ENCODE measurements around the gene PLGRKT. TPM values are rescaled to one million over a fixed set of nuclear protein-coding genes. Genes with fewer than 3 reads are reported as not detected.

Gene PLGRKT
- total and polyA plus RNA-seq, 2 donors (not counting 1 experiment from before 2014, with no cell fraction given), result 17.3 to 21.6 TPM

DNA sequence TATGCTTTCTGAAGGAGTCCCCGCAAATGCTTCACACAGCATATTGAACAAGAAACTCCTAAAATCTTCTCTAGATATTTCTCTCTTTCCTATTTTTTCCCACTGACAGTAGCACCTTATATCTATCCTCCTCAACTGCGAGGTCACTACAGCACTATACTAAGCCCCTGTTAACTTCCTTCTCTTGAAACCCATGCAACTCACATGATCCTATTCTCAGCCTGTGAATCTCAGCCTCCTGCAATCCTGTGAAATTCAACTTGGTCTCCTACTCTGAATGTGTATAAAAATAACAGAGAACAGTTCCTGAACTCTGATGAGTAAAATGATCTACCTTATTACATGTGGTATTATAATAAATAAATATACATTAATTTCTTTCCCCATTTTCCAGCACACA, 6.1 kb upstream of the PLGRKT start:
- Histone ChIP-seq H2AFZ (ENCODE audit: low read length) (no peak overlapping the region), H3K4me1 (ENCODE audit: control insufficient read depth, extremely low read depth, insufficient read depth, low read length) (no peaks in the 10 kb centered on the region), H4K20me1 (ENCODE audit: control insufficient read depth, extremely low read depth, insufficient read depth, low read length) (no peaks in the 10 kb centered on the region), H3K9me3 (ENCODE audit: control insufficient read depth, insufficient read depth, low read depth, low read length) (no peaks in the 10 kb centered on the region), H3K27me3 (ENCODE audit: control insufficient read depth, insufficient read depth, low read length) (no peaks in the 10 kb centered on the region), H3K79me2 (ENCODE audit: control insufficient read depth, insufficient read depth, low read length) (no peaks in the 10 kb centered on the region), H3K9ac (ENCODE audit: insufficient read depth, low read length) (no peak overlapping the region), H3K36me3 (ENCODE audit: control insufficient read depth, insufficient read depth, low read length) (no peaks in the 10 kb centered on the region), H3K4me3 (replicated peaks in 1 of 4; ENCODE audit: control extremely low read depth in 1 of 4, insufficient read depth in 1 of 4, low read depth in 3 of 4, low read length in 4 of 4) (no peak overlapping the region), H3K4me2 (ENCODE audit: extremely low read depth, insufficient read depth, low read length) (no peak overlapping the region), H3K27ac (ENCODE audit: insufficient read depth, low read length) (no peak overlapping the region)
- TF ChIP-seq, protein P1, sequence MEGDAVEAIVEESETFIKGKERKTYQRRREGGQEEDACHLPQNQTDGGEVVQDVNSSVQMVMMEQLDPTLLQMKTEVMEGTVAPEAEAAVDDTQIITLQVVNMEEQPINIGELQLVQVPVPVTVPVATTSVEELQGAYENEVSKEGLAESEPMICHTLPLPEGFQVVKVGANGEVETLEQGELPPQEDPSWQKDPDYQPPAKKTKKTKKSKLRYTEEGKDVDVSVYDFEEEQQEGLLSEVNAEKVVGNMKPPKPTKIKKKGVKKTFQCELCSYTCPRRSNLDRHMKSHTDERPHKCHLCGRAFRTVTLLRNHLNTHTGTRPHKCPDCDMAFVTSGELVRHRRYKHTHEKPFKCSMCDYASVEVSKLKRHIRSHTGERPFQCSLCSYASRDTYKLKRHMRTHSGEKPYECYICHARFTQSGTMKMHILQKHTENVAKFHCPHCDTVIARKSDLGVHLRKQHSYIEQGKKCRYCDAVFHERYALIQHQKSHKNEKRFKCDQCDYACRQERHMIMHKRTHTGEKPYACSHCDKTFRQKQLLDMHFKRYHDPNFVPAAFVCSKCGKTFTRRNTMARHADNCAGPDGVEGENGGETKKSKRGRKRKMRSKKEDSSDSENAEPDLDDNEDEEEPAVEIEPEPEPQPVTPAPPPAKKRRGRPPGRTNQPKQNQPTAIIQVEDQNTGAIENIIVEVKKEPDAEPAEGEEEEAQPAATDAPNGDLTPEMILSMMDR (conservative IDR thresholded peaks at IDR 0.05 in 1 of 2, IDR thresholded peaks at IDR 0.05 in 1 of 2; ENCODE audit: low read depth in 1 of 2, low read length in 2 of 2), result no peak
- no peak for TF ChIP-seq EZH2 (IDR thresholded peaks at IDR 0.05; ENCODE audit: low read length, missing control alignments)
- no peak for DNase-seq (ENCODE audit: low read depth in 2 of 2)

DNA sequence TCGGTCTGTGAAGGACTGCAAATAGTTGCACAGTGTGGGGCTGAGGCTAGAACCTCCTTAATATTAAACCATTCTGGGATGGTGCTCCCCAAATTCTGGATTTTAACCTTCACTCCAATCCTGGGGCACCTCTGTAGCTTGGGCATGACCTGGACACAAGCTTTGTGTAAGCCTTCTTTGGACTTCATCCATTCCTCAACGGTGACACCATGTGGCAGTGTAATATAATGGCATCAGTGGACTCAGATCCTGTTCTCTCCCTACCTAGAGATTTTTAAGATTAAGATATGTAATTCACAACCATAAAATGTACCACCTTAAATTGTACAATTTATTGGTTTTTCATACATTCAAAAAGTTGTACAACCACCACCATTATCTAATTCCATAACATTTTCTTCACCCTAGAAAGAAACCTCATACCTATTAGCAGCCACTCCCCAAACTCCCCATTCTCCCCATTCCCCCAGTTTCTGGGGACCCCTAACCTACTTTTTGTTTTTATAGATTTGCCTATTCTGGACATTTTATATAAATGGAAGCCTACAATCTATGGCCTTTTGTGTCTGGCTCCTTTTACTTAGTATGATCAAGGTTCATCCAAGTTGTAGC, 4.8 kb upstream of the PLGRKT start:
- H3K27ac ChIP-seq (ENCODE audit: insufficient read depth, low read length), result no peak overlapping the region
- no peak overlapping the region for H3K4me3 ChIP-seq (replicated peaks in 1 of 4; ENCODE audit: control extremely low read depth in 1 of 4, insufficient read depth in 1 of 4, low read depth in 3 of 4, low read length in 4 of 4)
- H3K79me2 ChIP-seq (ENCODE audit: control insufficient read depth, insufficient read depth, low read length), result no peaks in the 10 kb centered on the region
- TF ChIP-seq EZH2 (IDR thresholded peaks at IDR 0.05; ENCODE audit: low read length, missing control alignments), result no peak
- TF ChIP-seq, protein P1 (conservative IDR thresholded peaks at IDR 0.05 in 1 of 2, IDR thresholded peaks at IDR 0.05 in 1 of 2; ENCODE audit: low read depth in 1 of 2, low read length in 2 of 2), result peak; percentile 41 to 56
- no peaks in the 10 kb centered on the region for H3K9me3 ChIP-seq (ENCODE audit: control insufficient read depth, insufficient read depth, low read depth, low read length)
- no peak overlapping the region for H2AFZ ChIP-seq (ENCODE audit: low read length)
- H3K4me1 ChIP-seq (ENCODE audit: control insufficient read depth, extremely low read depth, insufficient read depth, low read length), result peaks cover 3% of the 10 kb centered on the region
- no peak overlapping the region for H3K4me2 ChIP-seq (ENCODE audit: extremely low read depth, insufficient read depth, low read length)
- no peaks in the 10 kb centered on the region for H4K20me1 ChIP-seq (ENCODE audit: control insufficient read depth, extremely low read depth, insufficient read depth, low read length)
- DNase-seq (ENCODE audit: low read depth in 2 of 2), result peak; percentile 50 to 70
- no peaks in the 10 kb centered on the region for H3K36me3 ChIP-seq (ENCODE audit: control insufficient read depth, insufficient read depth, low read length)
- H3K9ac ChIP-seq (ENCODE audit: insufficient read depth, low read length), result no peak overlapping the region
- H3K27me3 ChIP-seq (ENCODE audit: control insufficient read depth, insufficient read depth, low read length), result no peaks in the 10 kb centered on the region

DNA sequence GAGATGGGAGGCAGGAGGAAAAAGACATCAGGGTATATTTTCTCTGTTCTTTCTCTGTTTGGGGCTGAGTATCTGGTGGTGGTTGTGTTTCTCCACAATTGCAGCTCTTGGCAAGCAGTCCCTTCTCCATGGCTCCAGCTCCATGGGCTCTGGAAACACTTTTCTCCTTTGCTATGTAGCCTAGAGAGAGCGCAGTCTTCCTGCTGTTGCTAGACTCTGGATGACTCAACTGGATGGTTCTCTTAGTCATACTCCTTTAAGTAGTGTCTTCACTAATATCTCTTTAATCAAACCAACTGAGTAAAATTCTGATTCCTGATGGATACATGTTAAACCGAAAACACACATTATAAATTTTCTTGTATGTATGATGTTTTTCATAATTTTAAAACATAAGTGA, 3.3 kb upstream of the PLGRKT start:
- no peaks in the 10 kb centered on the region for H4K20me1 ChIP-seq (ENCODE audit: control insufficient read depth, extremely low read depth, insufficient read depth, low read length)
- H3K4me1 ChIP-seq (ENCODE audit: control insufficient read depth, extremely low read depth, insufficient read depth, low read length), result peaks cover 5% of the 10 kb centered on the region
- H3K9me3 ChIP-seq (ENCODE audit: control insufficient read depth, insufficient read depth, low read depth, low read length), result no peaks in the 10 kb centered on the region
- H3K79me2 ChIP-seq (ENCODE audit: control insufficient read depth, insufficient read depth, low read length), result no peaks in the 10 kb centered on the region
- H3K27me3 ChIP-seq (ENCODE audit: control insufficient read depth, insufficient read depth, low read length), result no peaks in the 10 kb centered on the region
- H3K9ac ChIP-seq (ENCODE audit: insufficient read depth, low read length), result no peak overlapping the region
- H2AFZ ChIP-seq (ENCODE audit: low read length), result no peak overlapping the region
- H3K36me3 ChIP-seq (ENCODE audit: control insufficient read depth, insufficient read depth, low read length), result no peaks in the 10 kb centered on the region
- H3K4me3 ChIP-seq (replicated peaks in 1 of 4; ENCODE audit: control extremely low read depth in 1 of 4, insufficient read depth in 1 of 4, low read depth in 3 of 4, low read length in 4 of 4), result no peak overlapping the region
- TF ChIP-seq, protein P1 (conservative IDR thresholded peaks at IDR 0.05 in 1 of 2, IDR thresholded peaks at IDR 0.05 in 1 of 2; ENCODE audit: low read depth in 1 of 2, low read length in 2 of 2), result peak in 1 of 2 donors; percentile 57
- TF ChIP-seq EZH2 (IDR thresholded peaks at IDR 0.05; ENCODE audit: low read length, missing control alignments), result no peak
- no peak overlapping the region for H3K4me2 ChIP-seq (ENCODE audit: extremely low read depth, insufficient read depth, low read length)
- peak; percentile 68 to 76 for DNase-seq (ENCODE audit: low read depth in 2 of 2)
- H3K27ac ChIP-seq (ENCODE audit: insufficient read depth, low read length), result no peak overlapping the region

All from fibroblast of lung (primary cell).